T-cell (primary cell): ENCODE measurements around the gene ILKAP. TPM values are rescaled to one million over a fixed set of nuclear protein-coding genes. Genes with fewer than 3 reads are reported as not detected.

Source experiments
- ATAC-seq, 4 experiments: fragments of 200-7000 bp in 3 of 4; fragments of 150-1000 bp in 1 of 4; cut with Tn5 transposase; replicated peaks in 1 of 4; 1 replicate in 3 of 4; 2 replicates in 1 of 4; pipeline ENCODE4 v1.10.0; 2021; ENCODE audit warnings: moderate library complexity in 3 of 4, mild to moderate bottlenecking in 2 of 4, moderate number of reproducible peaks in 1 of 4
- CTCF ChIA-PET, 2 donors: fragments of 300-600 bp; sonication (Branson Sonifier 250); formaldehyde crosslinking; loops; one replicate each; lab custom pipeline; 2022; ENCODE audit warnings: antibody characterized with exemption in 2 of 2; lab: Charles Lee
- POLR2A ChIA-PET, 2 donors: fragments of 300-600 bp; sonication (Branson Sonifier 250); formaldehyde crosslinking; loops; one replicate each; lab custom pipeline; 2022; ENCODE audit warnings: antibody characterized with exemption in 2 of 2; lab: Charles Lee
- DNase-seq, 35 experiments: peaks; one replicate each; pipeline versions ENCODE4 v3.0.0 to v3.0.0-alpha.2; 2013 to 2023
- H3K27ac ChIP-seq: one replicate; pipeline ENCODE4 v1.5.1; 2013; ENCODE audit warnings: low read length
- H3K27me3 ChIP-seq, 2 experiments: replicated peaks in 1 of 2; 1 replicate in 1 of 2; 2 replicates in 1 of 2; pipeline versions ENCODE4 v1.6.1 to v1.7.0; 2013; ENCODE audit warnings: low read length in 1 of 2, mixed read lengths in 1 of 2; ENCODE audit not compliant: control insufficient read depth in 2 of 2, insufficient read depth in 2 of 2; ENCODE audit errors: extremely low read depth in 1 of 2
- H3K36me3 ChIP-seq, 2 donors: 1 replicate in 1 of 2; 2 replicates in 1 of 2; pipeline versions ENCODE4 v1.6.1 to v1.7.0; 2013; ENCODE audit warnings: low read length in 1 of 2; ENCODE audit not compliant: control insufficient read depth in 2 of 2, insufficient read depth in 1 of 2; ENCODE audit errors: extremely low read depth in 1 of 2
- H3K4me1 ChIP-seq, 2 experiments: 1 replicate in 1 of 2; 2 replicates in 1 of 2; pipeline versions ENCODE4 v1.6.1 to v1.7.0; 2013; ENCODE audit warnings: low read length in 2 of 2, mixed read lengths in 1 of 2; ENCODE audit not compliant: insufficient read depth in 2 of 2, control insufficient read depth in 1 of 2; ENCODE audit errors: extremely low read depth in 1 of 2
- H3K4me3 ChIP-seq, 2 donors: 1 replicate in 1 of 2; 2 replicates in 1 of 2; pipeline versions ENCODE4 v1.5.1 to v1.7.0; 2013; ENCODE audit warnings: mild to moderate bottlenecking in 2 of 2, low read length in 1 of 2, moderate library complexity in 1 of 2; ENCODE audit not compliant: control insufficient read depth in 1 of 2; ENCODE audit errors: extremely low read depth in 1 of 2
- H3K9me3 ChIP-seq: 2 replicates; pipeline ENCODE4 v1.7.0; 2013
- H3K27ac Mint-ChIP-seq, 2 donors: one replicate each; pipeline ENCODE4 v1.8.0; 2020 to 2021; ENCODE audit warnings: mild to moderate bottlenecking in 2 of 2, mixed read lengths in 2 of 2
- H3K27me3 Mint-ChIP-seq, 2 donors: one replicate each; pipeline ENCODE4 v1.8.0; 2021 to 2022; ENCODE audit warnings: mixed read lengths in 2 of 2
- H3K36me3 Mint-ChIP-seq: one replicate; pipeline ENCODE4 v1.8.0; 2021; ENCODE audit warnings: mixed read lengths
- H3K4me1 Mint-ChIP-seq, 3 donors: one replicate each; pipeline ENCODE4 v1.8.0; 2020 to 2022; ENCODE audit warnings: mixed read lengths in 3 of 3, mild to moderate bottlenecking in 1 of 3
- H3K4me3 Mint-ChIP-seq, 3 donors: one replicate each; pipeline ENCODE4 v1.8.0; 2020 to 2022; ENCODE audit warnings: mild to moderate bottlenecking in 3 of 3, mixed read lengths in 3 of 3, moderate library complexity in 3 of 3
- H3K9me3 Mint-ChIP-seq, 3 donors: one replicate each; pipeline ENCODE4 v1.8.0; 2020 to 2022; ENCODE audit warnings: mixed read lengths in 3 of 3
- whole genome bisulfite sequencing: methylation state at CpG from one replicate; pipeline ENCODE4 v1.1.5; 2013; ENCODE audit warnings: missing lambda C conversion rate; ENCODE audit not compliant: insufficient coverage; 5-methylcytosine and 5-hydroxymethylcytosine counted together
- total RNA-seq, 35 experiments: library from RNA in 6 of 35; stranded (reverse) in 6 of 35; fragments of 120-200 nt in 1 of 35; gene quantifications; one replicate each; pipeline versions ENCODE4 v1.2.1 to v1.2.4 and lab custom pipeline; 2013 to 2026

The ILKAP gene
- total RNA-seq, 5 donors from 2014 or later (not counting 1 experiment from before 2014, with no cell fraction given), result 72.8 to 120 (median 76.3) TPM

- no peak overlapping the region for H3K4me3 ChIP-seq
- H3K4me1 ChIP-seq, result peaks cover 3 to 14% of the 10 kb centered on the region in 2 experiments
- H3K4me3 Mint-ChIP-seq, result no peak overlapping the region
- H3K27ac ChIP-seq, result no peak overlapping the region
- H3K9me3 ChIP-seq, result no peaks in the 10 kb centered on the region
- H3K27ac Mint-ChIP-seq, result no peak overlapping the region
- ATAC-seq, result no peak
- WGBS, result 80% methylated on average over 7 of the region's 7 CpGs
- no peaks in the 10 kb centered on the region for H3K27me3 Mint-ChIP-seq
- H3K36me3 Mint-ChIP-seq, result no peaks in the 10 kb centered on the region
- H3K9me3 Mint-ChIP-seq, result no peaks in the 10 kb centered on the region
- peaks cover 2 to 3% of the 10 kb centered on the region in 2 experiments for H3K27me3 ChIP-seq
- DNase-seq, result no peak
- no peaks in the 10 kb centered on the region for H3K36me3 ChIP-seq
- POLR2A ChIA-PET, result no interaction called here
- CTCF ChIA-PET, result no interaction called here
- H3K4me1 Mint-ChIP-seq, result peaks cover 12 to 18% (median 13%) of the 10 kb centered on the region in 3 donors
These were observed 3.5 kb upstream of the ILKAP start for GRCh38 chr2:238207006-238207405.

GRCh38 chr2:238203973-238204683 is 633 bp upstream of the ILKAP start:
- Mint-ChIP-seq H3K27me3 (no peaks in the 10 kb centered on the region), H3K9me3 (no peaks in the 10 kb centered on the region), H3K27ac (peak overlapping the region; percentile 80 to 89), H3K36me3 (no peaks in the 10 kb centered on the region), H3K4me3 (peak overlapping the region; percentile 67 to 81 (median 77)), H3K4me1 (peaks cover 40 to 47% (median 41%) of the 10 kb centered on the region in 3 donors)
- peaks cover 0 to 2% of the 10 kb centered on the region in 2 experiments for H3K27me3 ChIP-seq
- no peaks in the 10 kb centered on the region for H3K9me3 ChIP-seq
- CTCF ChIA-PET, result no interaction called here
- no peaks in the 10 kb centered on the region for H3K36me3 ChIP-seq
- H3K4me3 ChIP-seq, result peak overlapping the region in 1 of 2 donors; percentile 48
- peak overlapping the region; percentile 82 for H3K27ac ChIP-seq
- POLR2A ChIA-PET, result no interaction called here
- DNase-seq (no peak), ATAC-seq (peak in 1 of 4 experiments; percentile 8)
- 49% methylated on average over 13 of the region's 18 CpGs for WGBS
- peaks cover 13 to 28% of the 10 kb centered on the region in 2 experiments for H3K4me1 ChIP-seq

GRCh38 chr2:238202326-238203093 is 985 bp downstream of the ILKAP start:
- Mint-ChIP-seq H3K27ac (peak overlapping the region; percentile 82 to 86), H3K9me3 (no peaks in the 10 kb centered on the region), H3K27me3 (no peaks in the 10 kb centered on the region), H3K36me3 (no peaks in the 10 kb centered on the region), H3K4me3 (peak overlapping the region; percentile 84 to 87 (median 85)), H3K4me1 (peaks cover 56 to 62% (median 58%) of the 10 kb centered on the region in 3 donors)
- 16% methylated on average over 23 of the region's 27 CpGs for WGBS
- ChIA-PET POLR2A (interaction anchor here in 1 of 2 donors (0.6 to 0.8 kb wide), 2 partner anchors 12 to 14 kb away, joined by 3 read pairs; no protein-coding TSS in a partner anchor), CTCF (interaction anchor here in 1 of 2 donors (0.7 kb wide), 1 partner anchor 14 kb away, joined by 4 read pairs; no protein-coding TSS in a partner anchor)
- Histone ChIP-seq H3K27me3 (peaks cover 0 to 2% of the 10 kb centered on the region in 2 experiments), H3K9me3 (no peaks in the 10 kb centered on the region), H3K4me1 (peaks cover 13 to 40% of the 10 kb centered on the region in 2 experiments), H3K4me3 (peak overlapping the region; percentile 44 to 80), H3K27ac (no peak overlapping the region), H3K36me3 (no peaks in the 10 kb centered on the region)
- ATAC-seq (no peak), DNase-seq (peak in 10 of 35 experiments; percentile 6 to 47 (median 12))

GRCh38 chr2:238190445-238190844 is 13.1 kb downstream of the ILKAP start:
- CTCF ChIA-PET, result interaction anchor here (0.5 to 0.7 kb wide), 2 partner anchors 20 to 21 kb away, joined by 3 to 6 read pairs; no protein-coding TSS in a partner anchor
- Histone ChIP-seq H3K27ac (no peak overlapping the region), H3K27me3 (no peaks in the 10 kb centered on the region), H3K9me3 (no peaks in the 10 kb centered on the region), H3K4me3 (no peak overlapping the region), H3K36me3 (peaks cover 24 to 83% of the 10 kb centered on the region in 2 donors), H3K4me1 (peaks cover 0 to 5% of the 10 kb centered on the region in 2 experiments)
- peaks cover 55% of the 10 kb centered on the region for H3K36me3 Mint-ChIP-seq
- no peaks in the 10 kb centered on the region for H3K27me3 Mint-ChIP-seq
- 93% methylated on average over 2 of the region's 2 CpGs for WGBS
- H3K4me1 Mint-ChIP-seq, result peaks cover 0 to 8% (median 3%) of the 10 kb centered on the region in 3 donors
- H3K27ac Mint-ChIP-seq, result no peak overlapping the region
- ATAC-seq (no peak), DNase-seq (no peak)
- POLR2A ChIA-PET, result no interaction called here
- no peaks in the 10 kb centered on the region for H3K9me3 Mint-ChIP-seq
- no peak overlapping the region for H3K4me3 Mint-ChIP-seq

- no peak overlapping the region for H3K4me3 ChIP-seq
- no peak overlapping the region for H3K27ac ChIP-seq
- Mint-ChIP-seq H3K9me3 (no peaks in the 10 kb centered on the region), H3K4me1 (peaks cover 0 to 10% (median 2%) of the 10 kb centered on the region in 3 donors), H3K4me3 (no peak overlapping the region), H3K36me3 (peaks cover 69% of the 10 kb centered on the region), H3K27ac (no peak overlapping the region), H3K27me3 (no peaks in the 10 kb centered on the region)
- 97% methylated on average over 6 of the region's 17 CpGs for WGBS
- no peaks in the 10 kb centered on the region for H3K27me3 ChIP-seq
- ChIA-PET CTCF (interaction anchor here in 1 of 2 donors (1.1 kb wide), 1 partner anchor 15 kb away, joined by 4 read pairs; no protein-coding TSS in a partner anchor), POLR2A (interaction anchor here in 1 of 2 donors (0.6 kb wide), 1 partner anchor 83 kb away, joined by 5 read pairs; no protein-coding TSS in a partner anchor)
- H3K4me1 ChIP-seq, result peaks cover 0 to 11% of the 10 kb centered on the region in 2 experiments
- peaks cover 25 to 90% of the 10 kb centered on the region in 2 donors for H3K36me3 ChIP-seq
- DNase-seq, result no peak
- no peaks in the 10 kb centered on the region for H3K9me3 ChIP-seq
- no peak for ATAC-seq
These were observed 15.6 kb downstream of the ILKAP start for GRCh38 chr2:238187618-238188548.
